Duodenal mucosa (tissue), 2 donors: ENCODE data around the gene NUP85.

Experiments used
- H3K27ac ChIP-seq: one replicate; pipeline ENCODE4 v1.7.0; 2013; ENCODE audit warnings: low read depth, low read length
- H3K27me3 ChIP-seq, 2 donors: one replicate each; pipeline ENCODE4 v1.7.0; 2013; ENCODE audit warnings: low read length in 2 of 2, control low read depth in 1 of 2; ENCODE audit not compliant: insufficient read depth in 2 of 2, control insufficient read depth in 1 of 2
- H3K36me3 ChIP-seq, 2 donors: one replicate each; pipeline ENCODE4 v1.7.0; 2013; ENCODE audit warnings: low read length in 2 of 2, control low read depth in 1 of 2; ENCODE audit not compliant: insufficient read depth in 2 of 2, control insufficient read depth in 1 of 2
- H3K4me1 ChIP-seq, 2 donors: one replicate each; pipeline ENCODE4 v1.7.0; 2013; ENCODE audit warnings: low read length in 2 of 2, control low read depth in 1 of 2; ENCODE audit not compliant: insufficient read depth in 2 of 2, control insufficient read depth in 1 of 2
- H3K4me3 ChIP-seq, 2 donors: one replicate each; pipeline ENCODE4 v1.7.0; 2013; ENCODE audit warnings: low read length in 2 of 2, low read depth in 1 of 2
- H3K9ac ChIP-seq, 2 donors: one replicate each; pipeline ENCODE4 v1.7.0; 2013; ENCODE audit warnings: low read length in 2 of 2, low read depth in 1 of 2
- H3K9me3 ChIP-seq, 2 donors: one replicate each; pipeline ENCODE4 v1.7.0; 2013; ENCODE audit warnings: low read length in 2 of 2, control low read depth in 1 of 2; ENCODE audit not compliant: control insufficient read depth in 1 of 2

Gene NUP85

DNA sequence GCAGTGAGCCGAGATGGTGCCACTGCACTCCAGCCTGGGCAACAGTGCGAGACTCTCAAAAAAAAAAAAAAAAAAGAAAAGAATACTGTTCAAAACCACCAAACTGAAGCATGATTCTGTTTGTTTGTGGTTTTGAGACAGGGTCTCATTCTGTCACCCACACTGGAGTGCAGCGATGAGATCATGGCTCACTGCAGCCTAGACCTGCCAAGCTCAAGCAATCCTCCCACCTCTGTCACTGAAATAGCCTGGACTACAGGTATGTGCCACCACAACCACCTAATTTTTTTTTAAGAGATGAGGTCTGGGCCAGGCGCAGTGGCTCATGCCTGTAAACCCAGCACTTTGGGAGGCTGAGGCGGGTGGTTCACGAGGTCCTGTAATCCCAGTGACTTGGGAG, 27.0 kb upstream of the NUP85 start:
- Histone ChIP-seq H3K36me3 (peaks cover 17 to 64% of the 10 kb centered on the region in 2 donors), H3K4me3 (no peak overlapping the region), H3K9me3 (no peaks in the 10 kb centered on the region), H3K27ac (no peak overlapping the region), H3K9ac (no peak overlapping the region), H3K4me1 (peaks cover 3 to 17% of the 10 kb centered on the region in 2 donors), H3K27me3 (no peaks in the 10 kb centered on the region)

DNA sequence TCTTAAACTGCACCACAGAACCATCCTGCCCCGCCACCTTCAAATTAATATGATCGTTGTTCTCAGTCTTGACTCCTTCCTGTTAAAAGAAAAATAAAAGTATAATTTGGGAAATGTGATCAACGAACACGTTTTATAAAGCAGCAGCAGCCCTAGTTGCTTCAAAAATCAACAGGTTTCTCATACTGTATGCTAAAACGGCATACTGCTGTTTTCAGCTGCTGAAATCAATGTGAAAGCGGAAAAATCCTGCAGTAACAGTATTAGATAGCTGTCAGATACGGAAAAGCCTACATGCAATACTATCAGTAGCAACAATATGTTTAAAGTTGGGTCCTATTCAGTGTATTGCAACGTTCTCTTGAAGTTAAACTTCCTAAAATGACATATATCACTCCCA, 24.4 kb upstream of the NUP85 start:
- peak overlapping the region; percentile 78 to 87 for H3K9ac ChIP-seq
- peaks cover 3 to 17% of the 10 kb centered on the region in 2 donors for H3K4me1 ChIP-seq
- no peaks in the 10 kb centered on the region for H3K9me3 ChIP-seq
- H3K36me3 ChIP-seq: peaks cover 9 to 37% of the 10 kb centered on the region in 2 donors
- H3K27ac ChIP-seq: no peak overlapping the region
- peak overlapping the region; percentile 79 to 92 for H3K4me3 ChIP-seq
- H3K27me3 ChIP-seq: no peaks in the 10 kb centered on the region

DNA sequence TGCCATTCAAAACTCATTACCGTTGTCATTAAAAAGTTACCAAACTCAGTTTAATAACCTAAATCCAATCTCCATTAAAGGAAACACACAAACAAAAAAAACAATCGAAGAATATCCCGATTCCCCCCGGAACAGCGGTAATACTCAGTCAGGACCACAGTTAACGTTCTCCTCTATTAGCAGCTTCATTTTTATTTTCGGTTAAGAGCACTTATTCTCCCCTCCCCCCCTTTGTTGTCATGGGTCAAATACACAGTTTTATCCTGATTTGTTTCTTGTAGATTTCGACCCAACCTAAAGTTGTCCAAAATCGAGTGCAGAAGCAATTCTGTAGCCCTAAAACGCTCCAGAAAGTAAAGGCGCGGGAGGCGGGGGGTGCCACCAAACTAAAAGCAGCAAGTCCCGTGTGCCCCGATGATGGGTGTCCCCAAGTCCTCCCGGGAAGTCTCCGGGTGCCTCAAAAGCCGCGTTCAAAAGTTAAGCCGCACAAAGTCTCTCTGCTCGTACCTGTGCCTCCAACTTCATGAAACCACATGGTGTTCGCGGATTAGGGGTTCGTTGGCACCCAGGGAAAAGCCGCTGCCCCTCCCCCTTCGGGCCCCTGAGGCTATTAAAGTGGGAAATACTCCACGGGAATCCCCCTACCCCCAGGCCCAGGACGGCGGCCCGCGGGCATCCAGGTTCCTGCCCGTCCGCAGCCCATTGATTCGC, 23.7 kb upstream of the NUP85 start:
- Histone ChIP-seq H3K9ac (peak overlapping the region; percentile 78 to 87), H3K9me3 (no peaks in the 10 kb centered on the region)

DNA sequence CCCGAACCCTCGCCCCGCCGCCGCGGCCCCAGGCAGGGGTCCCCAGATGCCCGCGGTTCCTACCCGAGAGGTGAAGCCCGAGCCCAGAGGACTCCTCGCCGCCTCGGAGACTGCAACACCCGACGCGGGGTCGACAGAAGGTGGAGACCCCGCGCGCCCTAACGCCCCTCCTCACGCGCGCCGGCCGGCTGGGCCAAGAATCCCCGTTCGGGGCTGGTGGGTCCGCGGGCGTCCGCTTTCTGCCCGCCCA, 23.2 kb upstream of the NUP85 start:
- Histone ChIP-seq H3K27me3 (no peaks in the 10 kb centered on the region), H3K9ac (peak overlapping the region; percentile 78 to 87), H3K36me3 (peaks cover 5 to 27% of the 10 kb centered on the region in 2 donors), H3K4me1 (peaks cover 3 to 17% of the 10 kb centered on the region in 2 donors), H3K27ac (peak overlapping the region; percentile 93), H3K4me3 (peak overlapping the region; percentile 79 to 92), H3K9me3 (no peaks in the 10 kb centered on the region)

More for the DNA sequence above, 23.7 kb upstream of the NUP85 start:
- Histone ChIP-seq H3K4me3 (peak overlapping the region; percentile 79 to 92), H3K27ac (peak overlapping the region; percentile 93), H3K27me3 (no peaks in the 10 kb centered on the region), H3K4me1 (peaks cover 3 to 17% of the 10 kb centered on the region in 2 donors), H3K36me3 (peaks cover 6 to 31% of the 10 kb centered on the region in 2 donors)

DNA sequence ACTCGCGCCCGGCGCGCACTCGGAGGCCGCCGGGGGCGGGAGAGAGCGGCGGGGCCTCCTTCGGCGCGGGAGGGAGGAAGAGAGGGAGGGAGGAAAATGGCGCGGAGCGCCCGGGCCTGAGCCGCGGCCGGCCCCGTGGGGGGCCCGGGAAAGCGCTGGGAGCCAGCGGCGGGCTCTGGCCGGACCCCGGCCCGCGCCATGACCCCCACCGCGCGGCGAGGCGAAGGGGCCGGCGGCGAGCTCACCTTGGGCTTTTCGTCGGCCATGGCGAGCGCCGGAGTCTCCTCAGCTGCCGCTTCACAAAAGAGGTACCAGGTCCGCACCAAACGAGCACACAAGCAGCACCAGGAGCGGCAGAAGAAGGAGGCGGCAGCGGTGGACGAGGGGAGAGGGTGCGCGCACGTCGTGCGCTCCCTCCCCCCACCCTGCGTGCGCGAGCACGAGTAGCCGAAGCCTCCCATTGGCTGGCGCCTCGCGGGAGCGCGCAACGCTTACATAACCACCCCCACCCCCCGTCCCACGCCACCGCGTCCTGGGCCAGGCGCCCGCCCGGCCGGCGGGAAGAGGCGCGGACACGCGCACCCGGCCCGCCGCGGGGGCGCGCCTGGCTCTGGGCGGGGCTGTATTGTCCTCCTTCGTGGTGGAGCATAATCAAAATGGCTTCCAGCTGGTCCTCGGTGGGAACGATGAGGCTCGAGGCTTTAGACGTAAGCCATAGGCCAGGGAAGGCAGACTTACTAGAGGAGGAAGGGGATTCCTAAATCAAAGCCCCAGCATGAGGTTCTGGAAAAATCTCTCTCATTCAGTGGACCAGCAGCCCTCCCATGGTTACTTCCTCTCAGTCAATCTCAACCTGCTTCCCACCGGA, 22.7 kb upstream of the NUP85 start, which contains the start of gene SUMO2:
Gene SUMO2 (minus strand): TSS at position 391 of the 868 bp plus-strand sequence. CDS start 125 bp downstream, at position 266.
- H3K36me3 ChIP-seq: peaks cover 5 to 21% of the 10 kb centered on the region in 2 donors
- peaks cover 3 to 17% of the 10 kb centered on the region in 2 donors for H3K4me1 ChIP-seq
- H3K27ac ChIP-seq: peak within 1 kb of the TSS; percentile 93
- H3K9ac ChIP-seq: peak within 1 kb of the TSS; percentile 78 to 87
- H3K9me3 ChIP-seq: no peaks in the 10 kb centered on the region
- peak within 1 kb of the TSS; percentile 79 to 92 for H3K4me3 ChIP-seq
- H3K27me3 ChIP-seq: no peaks in the 10 kb centered on the region

DNA sequence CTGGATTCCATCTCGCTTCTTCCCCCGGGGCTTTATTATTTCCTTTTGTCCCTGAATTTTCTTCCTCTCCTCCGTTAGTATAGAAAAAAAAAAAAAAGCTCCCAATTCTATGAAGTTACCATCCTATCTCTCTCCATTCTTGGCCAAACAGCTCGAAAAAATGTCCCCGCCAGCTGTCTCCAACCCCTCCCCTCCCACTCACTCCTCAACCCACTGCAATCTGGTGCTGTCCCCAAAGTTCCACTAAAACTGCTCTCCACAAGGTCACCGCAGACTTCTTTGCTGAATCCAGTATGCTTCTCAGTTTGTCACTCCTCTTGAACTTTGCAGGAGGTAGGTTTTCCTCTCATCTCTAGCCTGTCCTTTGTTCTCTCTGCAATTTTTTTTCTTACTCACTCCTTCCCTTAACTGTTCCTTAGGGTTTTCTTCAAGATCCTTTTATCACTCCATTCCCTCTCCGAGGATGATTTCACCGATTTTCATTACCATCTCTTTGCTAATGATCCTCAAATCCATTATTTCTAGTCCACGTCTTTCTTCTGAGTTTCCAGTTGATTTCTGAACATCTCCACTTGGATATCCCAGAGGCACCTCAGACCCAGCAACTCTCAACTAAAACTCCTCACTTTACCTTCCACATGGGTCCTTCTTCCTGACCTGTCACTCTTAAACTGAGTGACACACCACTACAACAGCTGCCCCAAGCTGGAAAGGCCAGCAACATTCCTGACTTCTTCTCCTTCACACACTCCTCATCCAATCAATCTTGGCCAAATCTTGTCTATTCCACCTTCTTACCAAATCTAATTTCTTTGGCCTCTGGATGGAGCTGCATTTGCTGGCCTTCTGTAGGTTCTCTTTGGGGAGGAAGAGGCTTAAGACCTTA, 21.2 kb upstream of the NUP85 start:
- H3K27ac ChIP-seq: no peak overlapping the region
- H3K27me3 ChIP-seq: no peaks in the 10 kb centered on the region
- peaks cover 3 to 17% of the 10 kb centered on the region in 2 donors for H3K4me1 ChIP-seq
- H3K4me3 ChIP-seq: no peak overlapping the region
- H3K36me3 ChIP-seq: peaks cover 5 to 8% of the 10 kb centered on the region in 2 donors
- no peaks in the 10 kb centered on the region for H3K9me3 ChIP-seq
- no peak overlapping the region for H3K9ac ChIP-seq

DNA sequence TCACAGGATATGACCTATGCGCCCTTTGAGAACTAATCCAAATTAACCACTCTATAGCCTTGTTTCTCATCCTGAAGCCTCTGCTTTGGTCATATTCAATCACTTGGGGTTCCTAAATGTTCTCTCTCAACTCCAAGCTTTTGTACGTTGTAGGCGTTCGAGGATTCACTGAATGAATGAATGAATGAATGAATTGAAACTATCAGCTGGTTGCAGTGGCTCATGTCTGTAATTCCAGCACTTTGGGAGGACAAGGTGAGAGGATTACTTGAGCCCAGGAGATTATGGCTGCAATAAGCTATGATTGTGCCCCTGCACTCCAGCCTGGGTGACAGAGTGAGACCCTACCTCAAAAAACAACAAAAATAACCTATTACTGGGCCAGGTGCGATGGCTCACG, 16.9 kb upstream of the NUP85 start:
- Histone ChIP-seq H3K36me3 (no peaks in the 10 kb centered on the region), H3K4me3 (no peak overlapping the region), H3K4me1 (peaks cover 0 to 7% of the 10 kb centered on the region in 2 donors), H3K9ac (no peak overlapping the region), H3K9me3 (no peaks in the 10 kb centered on the region), H3K27ac (no peak overlapping the region), H3K27me3 (no peaks in the 10 kb centered on the region)

DNA sequence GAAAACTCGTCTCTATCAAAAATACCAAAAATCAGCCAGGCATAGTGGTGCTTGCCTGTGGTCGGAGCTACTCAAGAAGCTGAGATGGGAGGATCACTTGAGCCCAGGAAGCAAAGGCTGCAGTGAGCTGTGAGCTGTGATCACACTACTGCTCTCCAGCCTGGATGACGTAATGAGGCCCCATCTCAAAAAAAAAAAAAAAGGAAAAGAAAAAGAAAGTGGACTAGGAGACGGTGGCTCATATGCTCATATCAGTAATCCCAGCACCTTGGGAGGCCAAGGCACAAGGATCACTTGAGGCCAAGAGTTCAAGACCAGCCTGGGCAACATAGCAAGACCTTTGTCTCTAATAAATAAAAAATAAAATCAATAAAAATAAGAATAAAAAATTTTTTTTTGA, 13.9 kb upstream of the NUP85 start:
- Histone ChIP-seq H3K4me1 (peaks cover 0 to 7% of the 10 kb centered on the region in 2 donors), H3K4me3 (no peak overlapping the region), H3K36me3 (no peaks in the 10 kb centered on the region), H3K27ac (no peak overlapping the region), H3K9me3 (no peaks in the 10 kb centered on the region), H3K27me3 (no peaks in the 10 kb centered on the region), H3K9ac (no peak overlapping the region)

DNA sequence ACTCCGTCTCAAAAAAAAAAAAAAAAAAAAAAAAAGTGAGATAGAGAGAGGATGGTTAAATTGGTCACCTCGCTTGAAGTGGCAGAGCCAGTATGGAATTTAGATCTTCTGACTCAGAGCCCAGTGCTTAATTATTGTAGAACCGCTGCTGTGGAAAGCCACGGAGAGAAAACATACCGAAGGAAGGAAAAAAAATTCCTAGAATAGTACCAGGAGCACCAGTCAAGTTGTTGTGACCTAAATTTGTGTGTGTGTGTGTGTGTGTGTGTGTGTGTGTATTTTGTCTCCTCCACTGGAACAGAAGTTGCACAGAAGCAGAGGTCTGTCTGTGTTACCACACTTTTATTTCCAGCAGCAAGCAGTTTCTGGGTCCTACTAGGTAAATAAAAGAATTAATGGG, 10.6 kb upstream of the NUP85 start:
- Histone ChIP-seq H3K9ac (no peak overlapping the region), H3K27ac (no peak overlapping the region), H3K27me3 (no peaks in the 10 kb centered on the region), H3K36me3 (no peaks in the 10 kb centered on the region), H3K9me3 (no peaks in the 10 kb centered on the region), H3K4me3 (no peak overlapping the region), H3K4me1 (peaks cover 0 to under 1% of the 10 kb centered on the region in 2 donors)
